CD4-positive, alpha-beta T cell (primary cell): ENCODE measurements around the gene CAVIN1. TPM values are rescaled to one million over a fixed set of nuclear protein-coding genes. Genes with fewer than 3 reads are reported as not detected.

Experiments
- ATAC-seq: fragments of 200-7000 bp; cut with Tn5 transposase; one replicate; pipeline ENCODE4 v1.10.0; 2022; ENCODE audit warnings: mild to moderate bottlenecking; ENCODE audit not compliant: poor library complexity
- CTCF ChIA-PET: fragments of 350-600 bp; sonication (Branson Sonifier 250); formaldehyde crosslinking; loops from one replicate; lab custom pipeline; 2021; ENCODE audit warnings: antibody characterized with exemption, inconsistent platforms; lab: Charles Lee
- POLR2A ChIA-PET: fragments of 350-600 bp; sonication (Branson Sonifier 250); formaldehyde crosslinking; loops from one replicate; lab custom pipeline; 2021; ENCODE audit warnings: antibody characterized with exemption, inconsistent platforms; lab: Charles Lee
- DNase-seq, 14 experiments: peaks; one replicate each; pipeline ENCODE4 v3.0.0-alpha.2; 2013 to 2020; ENCODE audit warnings: mixed read lengths in 2 of 14
- H3K27ac ChIP-seq, 2 donors: one replicate each; pipeline versions ENCODE4 v1.5.1 to v1.7.0; 2013; ENCODE audit warnings: low read length in 2 of 2, low read depth in 1 of 2, mild to moderate bottlenecking in 1 of 2
- H3K27me3 ChIP-seq, 2 experiments: 1 replicate in 1 of 2; 2 replicates in 1 of 2; pipeline versions ENCODE4 v1.6.1 to v1.7.0; 2013; ENCODE audit warnings: low read length in 2 of 2, control low read depth in 1 of 2, mild to moderate bottlenecking in 1 of 2, moderate library complexity in 1 of 2; ENCODE audit not compliant: insufficient read depth in 2 of 2, control insufficient read depth in 1 of 2
- H3K36me3 ChIP-seq: one replicate; pipeline ENCODE4 v1.6.1; 2013; ENCODE audit warnings: low read length, control low read depth; ENCODE audit not compliant: insufficient read depth
- H3K4me1 ChIP-seq: one replicate; pipeline ENCODE4 v1.6.1; 2013; ENCODE audit warnings: low read length, control low read depth; ENCODE audit not compliant: insufficient read depth
- H3K4me3 ChIP-seq: one replicate; pipeline ENCODE4 v1.5.1; 2013; ENCODE audit warnings: mild to moderate bottlenecking, low read length, moderate library complexity
- H3K9me3 ChIP-seq, 2 experiments: 1 replicate in 1 of 2; 2 replicates in 1 of 2; pipeline versions ENCODE4 v1.6.1 to v1.7.0; 2013; ENCODE audit warnings: low read length in 2 of 2, mild to moderate bottlenecking in 2 of 2, control low read depth in 1 of 2, moderate library complexity in 1 of 2; ENCODE audit not compliant: control insufficient read depth in 1 of 2, insufficient read depth in 1 of 2
- H3K27ac Mint-ChIP-seq: one replicate; pipeline ENCODE4 v1.8.0; 2020; ENCODE audit warnings: mixed read lengths
- H3K27me3 Mint-ChIP-seq: one replicate; pipeline ENCODE4 v1.8.0; 2021; ENCODE audit warnings: mixed read lengths
- H3K36me3 Mint-ChIP-seq: one replicate; pipeline ENCODE4 v1.8.0; 2021; ENCODE audit warnings: low read depth, mixed read lengths
- H3K4me1 Mint-ChIP-seq: one replicate; pipeline ENCODE4 v1.8.0; 2021; ENCODE audit warnings: low read depth, mixed read lengths
- H3K4me3 Mint-ChIP-seq: one replicate; pipeline ENCODE4 v1.8.0; 2020; ENCODE audit warnings: mild to moderate bottlenecking, mixed read lengths
- H3K9me3 Mint-ChIP-seq: one replicate; pipeline ENCODE4 v1.8.0; 2020; ENCODE audit warnings: mixed read lengths
- CTCF ChIP-seq: fragments of 200-600 bp; IDR thresholded peaks from one replicate; pipeline ENCODE4 v1.8.0; 2022; ENCODE audit warnings: antibody characterized with exemption, mild to moderate bottlenecking
- intact Hi-C, 2 experiments: fragments of 100-400 bp; cut with DNase I in 1 of 2; cut with micrococcal nuclease in 1 of 2; formaldehyde crosslinking; loops; one replicate each; pipeline versions ENCODE4 v1.15.1 to v1.9.0; 2023 to 2025; cut with DNase I, micrococcal nuclease
- total RNA-seq, 174 experiments: library from RNA in 2 of 174; stranded (reverse) in 2 of 174; gene quantifications; one replicate each; pipeline ENCODE4 v1.2.3 and lab custom pipeline; 2021 to 2026

Gene CAVIN1
- total RNA-seq, 2 experiments from 2014 or later, result 0.14 to 0.16 TPM

GRCh38 chr17:42365136-42365535 lies 57.9 kb downstream of the CAVIN1 start:
- Mint-ChIP-seq H3K27ac (no peak overlapping the region), H3K9me3 (no peaks in the 10 kb centered on the region), H3K27me3 (no peaks in the 10 kb centered on the region), H3K4me3 (no peak overlapping the region), H3K36me3 (peaks cover 42% of the 10 kb centered on the region), H3K4me1 (peaks cover 86% of the 10 kb centered on the region)
- peaks cover 19% of the 10 kb centered on the region for H3K36me3 ChIP-seq
- H3K27ac ChIP-seq, result no peak overlapping the region
- H3K4me3 ChIP-seq, result no peak overlapping the region
- ChIA-PET CTCF (no interaction called here), POLR2A (interaction anchor here (1.3 to 2.2 kb wide), 2 partner anchors 23 kb away, joined by 4 to 6 read pairs; partner anchors contain the start of gene STAT3)
- H3K4me1 ChIP-seq, result peaks cover 55% of the 10 kb centered on the region
- intact Hi-C loops, result no loop called here
- H3K9me3 ChIP-seq, result no peaks in the 10 kb centered on the region
- DNase-seq, result no peak
- no peaks in the 10 kb centered on the region for H3K27me3 ChIP-seq
- no peak for TF ChIP-seq CTCF
- no peak for ATAC-seq

GRCh38 chr17:42363767-42364585 lies 59.1 kb downstream of the CAVIN1 start:
- peaks cover 86% of the 10 kb centered on the region for H3K4me1 Mint-ChIP-seq
- no peaks in the 10 kb centered on the region for H3K9me3 ChIP-seq
- H3K27ac Mint-ChIP-seq, result peak overlapping the region; percentile 31
- H3K36me3 ChIP-seq, result peaks cover 17% of the 10 kb centered on the region
- no peaks in the 10 kb centered on the region for H3K27me3 Mint-ChIP-seq
- POLR2A ChIA-PET, result interaction anchor here (1.3 kb wide), 1 partner anchor 24 kb away, joined by 4 read pairs; the partner anchor contains the start of gene STAT3
- CTCF ChIA-PET, result interaction anchor here (1.2 kb wide), 1 partner anchor 26 kb away, joined by 3 read pairs; no protein-coding TSS in a partner anchor
- peaks cover 51% of the 10 kb centered on the region for H3K4me1 ChIP-seq
- H3K4me3 Mint-ChIP-seq, result peak overlapping the region; percentile 1
- H3K27me3 ChIP-seq, result no peaks in the 10 kb centered on the region
- H3K27ac ChIP-seq, result no peak overlapping the region
- DNase-seq (no peak), ATAC-seq (no peak)
- no peaks in the 10 kb centered on the region for H3K9me3 Mint-ChIP-seq
- intact Hi-C loops, result no loop called here
- no peak overlapping the region for H3K4me3 ChIP-seq
- peaks cover 48% of the 10 kb centered on the region for H3K36me3 Mint-ChIP-seq
- TF ChIP-seq CTCF, result no peak

- intact Hi-C loops, result no loop called here
- Mint-ChIP-seq H3K27ac (peak overlapping the region; percentile 75), H3K4me3 (no peak overlapping the region), H3K36me3 (peaks cover 55% of the 10 kb centered on the region), H3K27me3 (no peaks in the 10 kb centered on the region), H3K9me3 (no peaks in the 10 kb centered on the region), H3K4me1 (peaks cover 85% of the 10 kb centered on the region)
- H3K4me3 ChIP-seq, result no peak overlapping the region
- ChIA-PET POLR2A (no interaction called here), CTCF (interaction anchor here (1.2 kb wide), 1 partner anchor 27 kb away, joined by 3 read pairs; no protein-coding TSS in a partner anchor)
- H3K27ac ChIP-seq, result no peak overlapping the region
- peaks cover 52% of the 10 kb centered on the region for H3K4me1 ChIP-seq
- peaks cover 17% of the 10 kb centered on the region for H3K36me3 ChIP-seq
- no peaks in the 10 kb centered on the region for H3K27me3 ChIP-seq
- DNase-seq (no peak), ATAC-seq (no peak)
- no peaks in the 10 kb centered on the region for H3K9me3 ChIP-seq
- no peak for TF ChIP-seq CTCF
Observed at GRCh38 chr17:42363231-42363630, 59.8 kb downstream of the CAVIN1 start.
